H9 (cell line): ENCODE results near the gene METTL4. TPM values are rescaled to one million over a fixed set of nuclear protein-coding genes. Genes with fewer than 3 reads are reported as not detected.
A peak's percentile ranks its signal among the peaks of the same experiment; 100 is the strongest.

Experiments used
- DNase-seq: peaks from one replicate; pipeline ENCODE4 v3.0.0-alpha.2; 2017
- H2AFZ ChIP-seq: one replicate; pipeline ENCODE4 v1.6.1; 2013; ENCODE audit warnings: mild to moderate bottlenecking, low read length, control low read depth, moderate library complexity
- H2AK5ac ChIP-seq: 2 replicates; pipeline ENCODE4 v1.6.1; 2013; ENCODE audit warnings: low read length, control low read depth, mixed read lengths; ENCODE audit not compliant: insufficient read length
- H2BK120ac ChIP-seq: one replicate; pipeline ENCODE4 v1.6.1; 2013; ENCODE audit warnings: low read depth, mild to moderate bottlenecking, low read length, control low read depth, inconsistent platforms; ENCODE audit not compliant: poor library complexity, severe bottlenecking
- H2BK12ac ChIP-seq: 2 replicates; pipeline ENCODE4 v1.6.1; 2013; ENCODE audit warnings: low read length, control low read depth, mixed read lengths, low read depth; ENCODE audit not compliant: insufficient read length
- H2BK15ac ChIP-seq: 2 replicates; pipeline ENCODE4 v1.6.1; 2013; ENCODE audit warnings: low read depth, low read length, control low read depth
- H2BK20ac ChIP-seq: one replicate; pipeline ENCODE4 v1.6.1; 2013; ENCODE audit warnings: low read depth, mild to moderate bottlenecking, low read length, control low read depth, inconsistent platforms; ENCODE audit not compliant: poor library complexity, severe bottlenecking
- H2BK5ac ChIP-seq: 2 replicates; pipeline ENCODE4 v1.6.1; 2013; ENCODE audit warnings: low read length, control low read depth, mixed read lengths; ENCODE audit not compliant: insufficient read length
- H3K14ac ChIP-seq: 2 replicates; pipeline ENCODE4 v1.6.1; 2013; ENCODE audit warnings: low read length, control low read depth; ENCODE audit not compliant: insufficient read depth
- H3K18ac ChIP-seq: 2 replicates; pipeline ENCODE4 v1.6.1; 2013; ENCODE audit warnings: low read depth, mild to moderate bottlenecking, mixed read lengths, low read length, control low read depth; ENCODE audit not compliant: insufficient read length
- H3K23ac ChIP-seq: 2 replicates; pipeline ENCODE4 v1.6.1; 2013; ENCODE audit warnings: low read length, control low read depth, mixed read lengths, low read depth; ENCODE audit not compliant: insufficient read length
- H3K23me2 ChIP-seq: 2 replicates; pipeline ENCODE4 v1.6.1; 2013; ENCODE audit warnings: low read depth, mild to moderate bottlenecking, mixed read lengths, low read length, control low read depth; ENCODE audit not compliant: insufficient read length, poor library complexity, severe bottlenecking
- H3K27ac ChIP-seq: 2 replicates; pipeline ENCODE4 v1.5.1; 2013; ENCODE audit warnings: low read length, control low read depth, mixed read lengths, low read depth; ENCODE audit not compliant: insufficient read length
- H3K27me3 ChIP-seq: 2 replicates; pipeline ENCODE4 v1.6.1; 2013; ENCODE audit warnings: low read length, control low read depth, inconsistent platforms; ENCODE audit not compliant: insufficient read depth
- H3K4ac ChIP-seq: 2 replicates; pipeline ENCODE4 v1.6.1; 2013; ENCODE audit warnings: low read depth, mild to moderate bottlenecking, control low read depth, inconsistent platforms, low read length, moderate library complexity
- H3K4me1 ChIP-seq: 2 replicates; pipeline ENCODE4 v1.6.1; 2013; ENCODE audit warnings: low read length, control low read depth, inconsistent platforms; ENCODE audit not compliant: insufficient read depth
- H3K4me2 ChIP-seq: 2 replicates; pipeline ENCODE4 v1.6.1; 2013; ENCODE audit warnings: low read length, control low read depth, mixed read lengths; ENCODE audit not compliant: insufficient read length, insufficient read depth
- H3K56ac ChIP-seq: 2 replicates; pipeline ENCODE4 v1.6.1; 2013; ENCODE audit warnings: low read depth, mild to moderate bottlenecking, mixed read lengths, low read length, control low read depth; ENCODE audit not compliant: insufficient read length
- H3K79me1 ChIP-seq: 2 replicates; pipeline ENCODE4 v1.6.1; 2013; ENCODE audit warnings: low read depth, mild to moderate bottlenecking, moderate library complexity, low read length, control low read depth, inconsistent platforms; ENCODE audit not compliant: insufficient read depth, poor library complexity, severe bottlenecking
- H3K79me2 ChIP-seq: 2 replicates; pipeline ENCODE4 v1.6.1; 2013; ENCODE audit warnings: low read length, control low read depth, inconsistent platforms; ENCODE audit not compliant: insufficient read depth
- H3K9ac ChIP-seq: 2 replicates; pipeline ENCODE4 v1.6.1; 2013; ENCODE audit warnings: low read length, control low read depth, mixed read lengths; ENCODE audit not compliant: insufficient read length; ENCODE audit errors: extremely low read depth
- H3K9me3 ChIP-seq: one replicate; pipeline ENCODE4 v1.6.1; 2013; ENCODE audit warnings: low read depth, low read length, inconsistent platforms; ENCODE audit not compliant: control insufficient read depth
- H3T11ph ChIP-seq: one replicate; pipeline ENCODE4 v1.6.1; 2013; ENCODE audit warnings: mild to moderate bottlenecking, low read length, control low read depth, inconsistent platforms
- H4K20me1 ChIP-seq: one replicate; pipeline ENCODE4 v1.6.1; 2013; ENCODE audit not compliant: control insufficient read depth, insufficient read length, insufficient read depth
- H4K5ac ChIP-seq: 2 replicates; pipeline ENCODE4 v1.6.1; 2013; ENCODE audit warnings: low read depth, mild to moderate bottlenecking, mixed read lengths, low read length, control low read depth; ENCODE audit not compliant: insufficient read length
- H4K8ac ChIP-seq: replicated peaks from 2 replicates; pipeline ENCODE4 v1.6.1; 2013; ENCODE audit warnings: low read length, control low read depth, mixed read lengths, low read depth; ENCODE audit not compliant: insufficient read length
- H4K91ac ChIP-seq: 2 replicates; pipeline ENCODE4 v1.6.1; 2013; ENCODE audit warnings: low read depth, mild to moderate bottlenecking, moderate library complexity, mixed read lengths, low read length, control low read depth; ENCODE audit not compliant: insufficient read length
- H3K27ac Mint-ChIP-seq, 3 experiments: 2 replicates in 2 of 3; 3 replicates in 1 of 3; pipeline ENCODE4 v1.8.0; 2020 to 2021; ENCODE audit warnings: mixed read lengths in 3 of 3, mild to moderate bottlenecking in 1 of 3, moderate library complexity in 1 of 3
- H3K27me3 Mint-ChIP-seq: 2 replicates; pipeline ENCODE4 v1.8.0; 2021; ENCODE audit warnings: low read depth, mild to moderate bottlenecking, moderate library complexity, mixed read lengths
- H3K36me3 Mint-ChIP-seq, 3 experiments: 2 replicates in 2 of 3; 3 replicates in 1 of 3; pipeline ENCODE4 v1.8.0; 2020 to 2021; ENCODE audit warnings: low read depth in 3 of 3, mixed read lengths in 3 of 3; ENCODE audit not compliant: insufficient read depth in 1 of 3
- H3K4me1 Mint-ChIP-seq, 2 experiments: 2 replicates each; pipeline ENCODE4 v1.8.0; 2020; ENCODE audit warnings: mixed read lengths in 2 of 2
- H3K4me3 Mint-ChIP-seq, 2 experiments: 2 replicates in 1 of 2; 3 replicates in 1 of 2; pipeline ENCODE4 v1.8.0; 2020 to 2021; ENCODE audit warnings: mild to moderate bottlenecking in 2 of 2, mixed read lengths in 2 of 2, moderate library complexity in 1 of 2
- H3K9me3 Mint-ChIP-seq, 2 experiments: 2 replicates in 1 of 2; 3 replicates in 1 of 2; pipeline ENCODE4 v1.8.0; 2020; ENCODE audit warnings: mild to moderate bottlenecking in 2 of 2, mixed read lengths in 2 of 2, moderate library complexity in 1 of 2
- WGBS: extraction: QIAGEN DNeasy Blood & Tissue Kit; methylation state at CpG from one replicate; pipeline ENCODE4 v1.1.7; 2013; ENCODE audit warnings: missing lambda C conversion rate, low lambda C conversion rate, mixed read lengths; ENCODE audit not compliant: insufficient read length; ENCODE audit errors: extremely low coverage; 5-methylcytosine and 5-hydroxymethylcytosine counted together
- total RNA-seq: library from RNA; stranded (reverse); gene quantifications from 2 replicates; pipeline ENCODE4 v1.2.1, GENCODE V29; 2021
- TF ChIP-seq, protein P1 (sequence below): fragments of 200-600 bp; sonication (generic); conservative IDR thresholded peaks from 3 replicates; pipeline ENCODE4 v1.8.0; 2021; ENCODE audit warnings: antibody characterized with exemption, mild to moderate bottlenecking

Gene METTL4
- total RNA-seq, 1 experiment from 2014 or later: 14.2 TPM

DNA sequence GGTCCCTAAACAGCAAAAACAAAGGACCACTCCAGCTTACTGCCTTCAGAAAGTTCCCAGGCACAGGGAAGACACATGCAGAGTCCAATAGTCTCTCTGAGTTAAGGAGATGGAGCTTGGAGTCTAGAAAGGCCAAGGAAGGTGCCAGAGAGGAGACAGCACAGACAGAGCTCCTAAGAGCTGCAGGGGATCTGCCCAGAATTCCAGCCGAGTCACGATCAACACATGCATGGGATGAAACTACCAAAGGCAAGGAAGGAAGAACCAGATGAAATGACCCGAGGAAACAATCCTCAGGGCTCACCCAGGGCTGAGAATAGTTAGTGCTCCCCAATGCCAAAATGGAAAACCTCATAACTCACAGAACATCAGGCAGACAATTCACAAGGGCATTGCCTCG is 15.4 kb downstream of the METTL4 start:
- no peak overlapping the region for H3K27ac ChIP-seq
- H3K27me3 Mint-ChIP-seq: no peaks in the 10 kb centered on the region
- no peak overlapping the region for H2AFZ ChIP-seq
- H3K4me2 ChIP-seq: no peak overlapping the region
- DNase-seq: no peak
- H3K36me3 Mint-ChIP-seq: peaks cover 5 to 11% (median 10%) of the 10 kb centered on the region in 3 experiments; a peak in 6 of 7 replicates
- H4K8ac ChIP-seq: no peak overlapping the region
- no peak overlapping the region for H3K18ac ChIP-seq
- no peaks in the 10 kb centered on the region for H3K9me3 ChIP-seq
- no CpG with 5 or more reads among the region's 4 CpGs for WGBS
- H3K9ac ChIP-seq: no peak overlapping the region
- H4K20me1 ChIP-seq: no peaks in the 10 kb centered on the region
- no peaks in the 10 kb centered on the region for H3K23me2 ChIP-seq
- H3K4me3 Mint-ChIP-seq: no peak overlapping the region
- peak overlapping the region; percentile 0 to 74 (median 64); a peak in 4 of 7 replicates for H3K27ac Mint-ChIP-seq
- no peak overlapping the region for H3T11ph ChIP-seq
- H4K91ac ChIP-seq: no peak overlapping the region
- peaks cover 10 to 11% of the 10 kb centered on the region in 2 experiments for H3K4me1 Mint-ChIP-seq
- TF ChIP-seq, protein P1, sequence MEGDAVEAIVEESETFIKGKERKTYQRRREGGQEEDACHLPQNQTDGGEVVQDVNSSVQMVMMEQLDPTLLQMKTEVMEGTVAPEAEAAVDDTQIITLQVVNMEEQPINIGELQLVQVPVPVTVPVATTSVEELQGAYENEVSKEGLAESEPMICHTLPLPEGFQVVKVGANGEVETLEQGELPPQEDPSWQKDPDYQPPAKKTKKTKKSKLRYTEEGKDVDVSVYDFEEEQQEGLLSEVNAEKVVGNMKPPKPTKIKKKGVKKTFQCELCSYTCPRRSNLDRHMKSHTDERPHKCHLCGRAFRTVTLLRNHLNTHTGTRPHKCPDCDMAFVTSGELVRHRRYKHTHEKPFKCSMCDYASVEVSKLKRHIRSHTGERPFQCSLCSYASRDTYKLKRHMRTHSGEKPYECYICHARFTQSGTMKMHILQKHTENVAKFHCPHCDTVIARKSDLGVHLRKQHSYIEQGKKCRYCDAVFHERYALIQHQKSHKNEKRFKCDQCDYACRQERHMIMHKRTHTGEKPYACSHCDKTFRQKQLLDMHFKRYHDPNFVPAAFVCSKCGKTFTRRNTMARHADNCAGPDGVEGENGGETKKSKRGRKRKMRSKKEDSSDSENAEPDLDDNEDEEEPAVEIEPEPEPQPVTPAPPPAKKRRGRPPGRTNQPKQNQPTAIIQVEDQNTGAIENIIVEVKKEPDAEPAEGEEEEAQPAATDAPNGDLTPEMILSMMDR: no peak
- no peak overlapping the region for H3K56ac ChIP-seq
- H3K4ac ChIP-seq: no peak overlapping the region
- H3K23ac ChIP-seq: no peak overlapping the region
- no peak overlapping the region for H3K14ac ChIP-seq
- H3K79me2 ChIP-seq: no peaks in the 10 kb centered on the region
- no peak overlapping the region for H2BK12ac ChIP-seq
- H2BK15ac ChIP-seq: no peak overlapping the region
- no peaks in the 10 kb centered on the region for H3K79me1 ChIP-seq
- H3K9me3 Mint-ChIP-seq: no peaks in the 10 kb centered on the region
- H2BK120ac ChIP-seq: no peak overlapping the region
- no peak overlapping the region for H4K5ac ChIP-seq
- no peak overlapping the region for H2BK5ac ChIP-seq
- no peaks in the 10 kb centered on the region for H3K4me1 ChIP-seq
- H3K27me3 ChIP-seq: no peaks in the 10 kb centered on the region
- no peak overlapping the region for H2AK5ac ChIP-seq
- no peak overlapping the region for H2BK20ac ChIP-seq
